Thyroid gland (tissue), 4 donors: ENCODE data around the gene ACSL3.

Experiments used
- POLR2A ChIP-seq, 2 donors: fragments of 450-650 bp; IDR thresholded peaks; one replicate each; pipeline ENCODE4 v1.6.1; 2017; ENCODE audit warnings: antibody characterized with exemption in 2 of 2, mild to moderate bottlenecking in 2 of 2, moderate library complexity in 1 of 2
- TF ChIP-seq, protein P1 (sequence below), 6 experiments: fragments of 200-600 bp in 3 of 6; fragments of 450-650 bp in 3 of 6; sonication (generic) in 3 of 6; IDR thresholded peaks; one replicate each; pipeline ENCODE4 v1.5.1; 2016 to 2019; ENCODE audit warnings: antibody characterized with exemption in 6 of 6, mild to moderate bottlenecking in 2 of 6, inconsistent platforms in 1 of 6, moderate library complexity in 1 of 6

DNA sequence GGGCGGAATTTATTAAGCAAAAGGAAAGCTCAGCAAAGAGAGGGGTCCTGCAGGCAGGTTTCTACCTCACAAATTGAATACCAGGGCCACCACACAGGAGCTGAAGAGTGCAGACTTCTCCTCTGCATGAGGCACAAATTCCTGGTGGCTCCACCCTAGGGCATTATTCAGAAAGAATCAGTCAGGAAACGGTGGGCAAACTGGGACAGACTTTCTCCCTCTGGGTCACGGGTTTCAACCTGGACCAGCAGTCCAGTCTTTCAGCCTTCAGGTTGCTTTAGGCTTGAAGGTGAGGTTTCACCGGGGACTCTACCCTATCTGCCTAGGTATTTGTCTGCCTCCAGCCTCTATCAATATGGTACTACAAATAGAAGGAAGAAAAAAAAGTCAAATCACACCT is 41.8 kb downstream of the ACSL3 start:
- TF ChIP-seq, protein P1, sequence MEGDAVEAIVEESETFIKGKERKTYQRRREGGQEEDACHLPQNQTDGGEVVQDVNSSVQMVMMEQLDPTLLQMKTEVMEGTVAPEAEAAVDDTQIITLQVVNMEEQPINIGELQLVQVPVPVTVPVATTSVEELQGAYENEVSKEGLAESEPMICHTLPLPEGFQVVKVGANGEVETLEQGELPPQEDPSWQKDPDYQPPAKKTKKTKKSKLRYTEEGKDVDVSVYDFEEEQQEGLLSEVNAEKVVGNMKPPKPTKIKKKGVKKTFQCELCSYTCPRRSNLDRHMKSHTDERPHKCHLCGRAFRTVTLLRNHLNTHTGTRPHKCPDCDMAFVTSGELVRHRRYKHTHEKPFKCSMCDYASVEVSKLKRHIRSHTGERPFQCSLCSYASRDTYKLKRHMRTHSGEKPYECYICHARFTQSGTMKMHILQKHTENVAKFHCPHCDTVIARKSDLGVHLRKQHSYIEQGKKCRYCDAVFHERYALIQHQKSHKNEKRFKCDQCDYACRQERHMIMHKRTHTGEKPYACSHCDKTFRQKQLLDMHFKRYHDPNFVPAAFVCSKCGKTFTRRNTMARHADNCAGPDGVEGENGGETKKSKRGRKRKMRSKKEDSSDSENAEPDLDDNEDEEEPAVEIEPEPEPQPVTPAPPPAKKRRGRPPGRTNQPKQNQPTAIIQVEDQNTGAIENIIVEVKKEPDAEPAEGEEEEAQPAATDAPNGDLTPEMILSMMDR (IDR thresholded peaks at IDR 0.05), result no peak
- no peak for TF ChIP-seq POLR2A (IDR thresholded peaks at IDR 0.05)
